ENCODE results near the gene JOSD1.
"Not testable (repeated sequence)": the region's sequence is repeated elsewhere in the genome, so short reads cannot be mapped to it uniquely, and the experiment has no call there.

The JOSD1 gene

DNA sequence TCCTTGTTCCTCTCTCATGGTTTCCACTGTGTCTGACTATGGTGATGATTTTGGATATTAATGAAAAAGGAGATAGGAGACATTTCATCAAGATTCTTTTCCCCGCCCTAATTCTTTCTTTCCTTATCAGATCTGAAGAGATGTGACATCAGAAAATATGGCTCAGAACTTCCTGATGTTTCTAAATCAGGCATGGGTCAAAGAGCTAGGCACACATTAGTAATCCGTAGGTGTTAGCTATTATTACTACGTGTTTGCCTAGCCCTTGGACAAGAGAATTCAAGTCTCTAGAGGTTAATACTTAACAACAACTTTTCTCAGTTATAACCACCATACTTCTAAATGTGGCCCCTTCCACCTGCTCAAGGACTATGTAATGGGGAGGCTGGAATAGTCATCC lies 5.8 kb downstream of the JOSD1 start:
- no peak overlapping the region for H3K4me3 ChIP-seq (ENCODE audit: low read depth, low read length)

DNA sequence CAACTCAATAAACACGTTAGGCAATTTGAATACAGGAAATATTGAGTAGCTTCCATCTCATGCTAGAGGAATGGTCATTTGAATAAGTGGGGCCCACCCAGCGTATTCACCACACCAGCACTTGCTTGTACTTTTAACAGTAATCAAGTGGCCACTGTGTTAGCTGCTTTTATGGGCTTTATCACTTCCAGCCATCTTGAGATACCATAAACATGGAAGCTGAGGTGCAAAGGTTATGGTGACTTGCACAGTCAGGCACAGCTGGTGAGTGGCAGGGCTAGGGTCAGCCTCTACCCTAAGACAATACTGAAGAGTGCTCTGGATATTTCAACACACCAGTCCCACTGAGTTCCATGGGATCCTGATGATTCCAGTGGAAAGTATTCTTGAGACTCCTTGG lies 6.7 kb downstream of the JOSD1 start:
- no peak overlapping the region for H3K4me3 ChIP-seq (ENCODE audit: low read depth, low read length)

DNA sequence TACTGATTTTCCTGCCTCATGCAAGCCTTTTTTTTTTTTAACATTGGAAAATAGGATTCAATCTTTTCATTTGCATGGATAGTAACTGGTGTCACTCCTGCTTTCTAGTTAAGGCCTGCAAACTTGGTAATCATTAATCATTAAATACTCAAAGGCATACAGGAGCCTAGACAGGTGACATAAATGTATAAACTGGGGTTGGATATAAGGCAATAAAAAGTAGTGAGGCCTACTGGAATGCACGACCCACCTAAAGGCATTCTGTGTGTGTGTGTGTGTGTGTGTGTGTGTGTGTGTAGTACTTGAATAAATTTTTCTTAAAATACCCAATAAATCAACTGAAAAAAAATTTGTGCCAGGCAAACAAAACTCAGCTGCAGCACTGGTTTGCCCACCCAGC lies 11.1 kb downstream of the JOSD1 start:
- no peak overlapping the region for H3K4me3 ChIP-seq (ENCODE audit: low read depth, low read length)

DNA sequence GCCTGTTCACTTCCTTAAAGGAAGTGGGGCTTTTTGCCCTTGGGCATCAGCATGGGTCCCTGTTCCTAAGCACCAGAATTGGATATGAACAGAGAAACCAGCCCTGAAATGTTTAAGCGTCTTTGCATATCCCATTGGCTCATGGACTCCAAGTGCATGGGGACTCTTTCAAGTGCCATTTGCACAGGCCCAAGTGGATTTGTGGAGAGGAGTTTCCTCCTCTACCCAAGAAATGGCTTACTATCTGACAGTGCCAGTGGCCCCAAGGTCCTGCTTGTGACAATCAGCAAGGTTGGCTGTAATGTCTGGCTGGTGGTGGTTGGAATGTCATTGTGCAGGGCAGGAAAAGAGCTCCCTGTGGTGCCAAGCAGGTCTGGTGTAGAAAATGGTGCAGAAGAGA lies 15.0 kb downstream of the JOSD1 start:
- no peak overlapping the region for H3K4me3 ChIP-seq (ENCODE audit: low read depth, low read length)

DNA sequence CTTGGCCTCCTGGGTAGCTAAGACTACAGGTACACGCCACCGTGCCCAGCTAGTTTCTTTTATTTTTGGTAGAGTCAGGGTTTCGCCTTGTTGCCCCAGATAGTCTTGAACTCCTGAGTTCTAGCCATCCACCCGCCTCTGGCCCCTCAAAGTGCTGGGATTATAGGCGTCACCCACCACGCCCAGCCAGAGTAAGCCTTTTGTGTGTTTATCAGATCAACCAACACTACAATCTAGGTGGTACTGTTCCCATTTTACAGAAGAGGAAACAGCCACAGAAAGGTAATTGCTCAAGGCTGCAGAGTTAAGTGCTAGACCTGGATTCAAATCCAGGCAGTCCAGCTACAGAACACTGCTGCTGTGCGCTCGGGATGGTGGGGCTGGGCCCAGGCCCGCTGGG lies 15.8 kb downstream of the JOSD1 start:
- H3K4me3 ChIP-seq (ENCODE audit: low read depth, low read length), result no peak overlapping the region

DNA sequence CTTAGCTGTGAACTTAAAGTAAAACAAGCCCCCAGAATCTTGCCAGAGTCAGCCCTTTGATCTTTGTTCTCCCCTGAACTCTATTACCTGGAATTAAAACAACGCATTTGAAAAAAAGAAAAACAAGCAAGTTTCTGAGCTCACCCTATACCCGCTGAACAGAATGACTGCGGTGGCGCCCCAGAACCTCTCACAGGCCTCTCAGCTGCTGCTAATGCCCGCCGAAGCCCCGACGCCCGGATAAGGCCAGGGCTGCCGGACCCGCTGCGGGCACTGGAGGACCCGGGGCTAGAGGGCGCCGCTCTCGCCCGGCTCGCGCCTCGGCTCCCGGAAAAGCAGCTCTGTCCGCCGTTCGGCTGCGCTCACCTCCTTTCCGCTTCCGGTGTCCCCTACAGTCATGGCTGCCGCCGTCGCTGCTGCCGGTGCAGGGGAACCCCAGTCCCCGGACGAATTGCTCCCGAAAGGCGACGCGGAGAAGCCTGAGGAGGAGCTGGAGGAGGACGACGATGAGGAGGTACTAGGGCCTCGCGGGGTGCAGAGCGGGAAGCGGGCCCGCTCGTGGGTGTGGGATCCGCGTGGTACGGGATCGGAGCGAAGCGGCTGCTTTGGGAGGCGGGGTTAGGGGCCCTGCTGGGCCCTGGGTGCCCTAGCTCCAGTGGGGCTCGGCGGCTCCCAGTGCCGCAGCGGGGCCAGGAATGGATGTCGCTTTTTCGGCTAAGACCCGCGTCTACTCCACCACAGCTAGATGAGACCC lies 19.0 kb downstream of the JOSD1 start, which contains the start of gene TOMM22:
Gene TOMM22 (plus strand): TSS at position 376 of the 754 bp plus-strand sequence. CDS start 22 bp downstream, at position 398.
- H3K4me3 ChIP-seq (ENCODE audit: low read depth, low read length), result peak within 1 kb of the TSS; percentile 82

DNA sequence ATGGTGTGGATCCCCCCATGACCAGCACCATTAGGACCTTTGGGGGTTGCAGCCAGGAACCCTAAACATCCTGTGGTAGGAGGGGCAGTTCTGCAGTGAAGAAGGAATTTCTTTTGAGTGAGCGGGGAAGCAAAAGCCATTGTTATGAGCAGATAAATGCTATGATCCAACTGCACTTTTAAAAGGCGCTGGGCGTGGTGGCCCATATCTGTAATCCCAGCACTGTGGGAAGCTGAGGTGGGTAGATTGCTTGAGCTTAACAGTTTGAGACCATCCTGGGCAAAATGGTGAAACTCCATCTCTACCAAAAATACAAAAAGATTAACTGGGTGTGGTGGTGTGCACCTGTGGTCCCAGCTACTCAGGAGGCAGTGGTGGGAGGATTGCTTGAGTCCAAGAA lies 24.9 kb downstream of the JOSD1 start:
- H3K4me3 ChIP-seq (ENCODE audit: low read depth, low read length), result no peak overlapping the region

DNA sequence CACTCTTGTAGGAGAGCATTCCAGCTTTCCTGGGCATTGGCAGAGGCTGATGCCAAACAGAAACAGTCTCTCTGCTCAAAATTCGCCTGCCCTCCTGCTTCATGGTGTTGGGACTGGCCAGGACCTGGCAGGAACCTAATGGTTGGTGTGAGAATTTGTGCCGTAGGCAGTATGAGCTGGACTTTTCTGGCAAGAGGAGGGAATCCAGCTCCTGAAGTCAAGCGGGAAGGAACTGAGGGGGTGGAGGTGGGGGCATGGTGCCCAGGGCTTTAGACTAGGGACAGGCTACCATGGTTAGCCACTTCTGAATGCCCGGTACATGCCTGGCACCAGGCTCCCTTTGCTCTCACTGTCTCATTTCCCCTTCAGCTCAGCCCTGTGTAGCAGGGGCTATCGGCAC lies 25.9 kb downstream of the JOSD1 start:
- H3K4me3 ChIP-seq (ENCODE audit: low read depth, low read length), result no peak overlapping the region

DNA sequence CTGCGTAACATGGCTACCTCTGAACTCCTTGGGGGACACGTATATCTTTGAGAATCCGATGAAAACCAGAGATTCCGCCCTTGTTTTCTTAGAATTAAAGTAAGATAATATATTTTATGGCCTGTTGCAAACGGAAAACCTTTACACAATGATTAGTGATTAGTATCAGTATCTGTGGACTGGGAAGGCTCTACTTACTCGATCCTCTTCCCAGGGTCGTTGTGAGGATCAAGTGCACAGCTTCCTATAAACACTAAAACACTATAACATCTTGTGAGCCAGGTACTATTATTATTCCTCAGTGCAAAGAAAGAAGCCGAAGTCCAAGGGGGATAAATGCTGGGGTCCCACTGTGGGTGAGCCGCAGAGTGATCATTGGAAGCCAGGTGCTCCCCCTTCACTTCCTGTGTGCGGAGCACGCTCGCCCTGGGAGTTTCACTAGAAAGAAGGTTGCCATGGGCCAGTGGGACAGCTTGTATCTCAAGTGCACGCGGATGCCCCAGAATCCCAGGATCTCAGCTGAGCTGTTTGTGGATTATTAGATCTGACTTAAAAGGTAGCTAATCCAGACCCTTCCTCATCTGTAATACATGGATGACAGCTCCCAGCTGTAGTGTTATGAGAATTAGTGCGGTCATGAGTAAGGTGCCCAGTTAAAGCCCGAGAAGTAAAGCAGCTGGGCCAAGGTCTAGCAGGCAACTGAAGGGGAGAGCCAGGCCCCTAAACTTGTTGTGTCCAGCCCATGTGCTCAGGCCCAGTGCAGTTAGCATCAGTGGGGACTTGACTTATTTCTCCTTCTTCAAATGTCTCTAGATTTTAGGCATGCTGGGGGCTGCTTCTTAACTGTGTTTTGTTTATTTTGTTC lies 43.5 kb downstream of the JOSD1 start:
- H3K4me3 ChIP-seq (ENCODE audit: low read depth, low read length), result peak overlapping the region; percentile 94

DNA sequence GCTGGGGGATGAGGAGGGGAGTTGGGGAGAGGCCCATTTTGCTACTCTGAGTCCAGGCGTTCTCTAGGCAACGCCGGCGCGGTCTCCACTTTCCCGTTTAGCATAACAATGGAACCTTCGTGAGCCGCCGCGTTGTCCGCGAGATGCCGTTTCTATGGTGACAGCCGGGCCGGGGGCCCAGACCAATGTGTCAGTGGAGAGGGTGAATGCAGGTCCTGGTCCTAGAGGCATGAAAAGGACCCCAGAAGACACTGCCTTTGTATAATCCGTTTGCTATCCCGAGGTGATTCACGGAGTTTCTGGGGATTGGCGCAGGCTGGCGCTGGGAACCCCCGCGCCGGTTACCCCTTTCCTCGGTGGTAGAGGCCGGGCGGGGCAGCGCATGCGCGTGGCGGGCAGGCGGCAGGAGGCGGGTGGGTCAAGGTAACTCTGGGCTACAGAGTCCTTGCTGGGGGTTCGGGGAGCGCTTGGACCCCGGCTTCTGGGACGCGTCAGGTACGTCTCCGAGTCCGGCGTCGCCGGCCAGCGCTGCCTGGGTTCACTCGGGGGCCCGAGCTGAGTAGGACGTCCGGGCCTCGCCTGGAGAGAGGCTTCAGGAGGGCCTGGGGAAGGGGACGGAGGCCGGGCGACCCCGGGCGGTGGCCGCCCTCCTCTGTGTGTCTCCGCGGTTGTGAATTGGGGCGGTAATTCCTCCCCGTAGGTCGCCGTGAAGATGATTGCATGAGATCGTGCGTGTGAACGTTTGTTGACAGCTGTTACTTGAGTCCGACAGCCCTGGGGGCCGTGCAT lies 44.3 kb downstream of the JOSD1 start, which contains the start of the genes CBY1 and FAM227A:
Gene CBY1 (plus strand): TSS at position 383 of the 789 bp plus-strand sequence. CDS start 11,417 bp downstream, outside the sequence.
Gene FAM227A (minus strand): TSS at position 137 of the 789 bp plus-strand sequence. CDS start 6,224 bp downstream, outside the sequence.
- H3K4me3 ChIP-seq (ENCODE audit: low read depth, low read length), result peak within 1 kb of the TSS; percentile 94

DNA sequence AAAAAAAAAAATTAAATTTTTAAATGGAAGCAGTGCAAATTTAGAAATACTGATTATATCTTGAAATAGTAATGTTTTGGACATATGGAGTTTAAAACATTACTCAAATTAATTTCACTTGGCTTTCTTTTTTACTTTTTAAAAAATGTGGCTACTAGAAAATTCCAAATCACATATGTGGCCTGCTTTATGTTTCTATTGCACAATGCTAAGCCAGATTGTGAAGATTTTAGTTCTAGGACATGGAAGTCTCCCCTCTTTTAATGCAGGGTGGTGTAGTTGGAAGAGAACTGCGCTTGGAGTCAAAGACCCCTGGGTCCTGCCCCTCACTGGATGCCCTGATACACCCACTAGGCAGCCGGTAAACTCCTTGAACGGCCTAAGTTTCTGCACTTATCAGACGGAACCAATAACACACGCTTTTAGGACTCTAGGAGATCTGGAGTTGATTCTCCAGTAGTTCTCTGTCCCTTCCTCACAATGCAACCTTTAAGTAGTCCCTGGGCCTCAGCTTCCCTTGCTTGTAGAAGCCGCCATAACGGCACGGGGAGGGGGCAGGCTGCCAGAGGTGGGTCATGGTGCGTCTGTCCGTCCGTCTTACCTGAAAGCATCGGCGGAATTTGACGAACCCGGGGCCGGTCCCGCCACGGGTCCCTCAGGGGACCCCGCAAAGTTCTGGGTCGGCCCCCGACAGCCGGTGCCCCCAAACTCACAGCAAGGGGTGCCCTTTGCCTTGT lies 45.1 kb downstream of the JOSD1 start:
- H3K4me3 ChIP-seq (ENCODE audit: low read depth, low read length), result peak overlapping the region; percentile 94

DNA sequence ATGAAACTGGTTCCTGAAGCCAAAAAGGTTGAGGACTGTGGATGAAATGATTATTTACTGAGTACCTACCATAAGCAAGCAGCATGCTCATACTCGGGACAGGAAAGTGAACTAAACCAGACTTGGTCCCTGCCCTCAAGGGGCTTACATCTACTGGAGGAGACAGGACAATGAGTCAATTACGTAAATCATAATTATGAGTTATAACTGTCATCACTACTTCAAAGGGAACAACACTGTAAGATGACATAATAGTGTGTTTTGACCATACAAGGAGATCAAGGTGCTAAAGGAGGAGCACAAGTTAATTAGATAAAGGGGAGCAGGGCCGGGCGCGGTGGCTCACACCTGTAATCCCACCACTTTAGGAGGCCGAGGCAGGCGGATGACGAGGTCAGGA lies 47.0 kb downstream of the JOSD1 start:
- H3K4me3 ChIP-seq (ENCODE audit: low read depth, low read length), result no peak overlapping the region

DNA sequence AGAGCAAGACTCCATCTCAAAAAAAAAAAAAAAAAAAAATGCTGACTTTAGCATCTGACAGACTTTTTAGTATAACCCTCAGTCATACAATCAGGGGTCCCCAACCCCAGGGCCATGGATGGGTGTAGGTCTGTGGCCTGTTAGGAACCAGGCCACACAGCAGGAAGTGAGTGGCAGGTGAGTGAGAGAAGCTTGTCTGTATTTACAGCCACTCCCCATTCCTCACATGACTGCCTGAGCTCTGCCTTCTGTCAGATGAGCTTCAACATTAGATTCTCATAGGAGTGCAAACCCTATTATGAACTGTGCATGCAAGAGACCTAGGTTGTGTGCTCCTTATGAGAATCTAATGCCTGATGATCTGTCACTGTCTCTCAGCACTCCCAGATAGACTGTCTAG lies 47.9 kb downstream of the JOSD1 start:
- H3K4me3 ChIP-seq (ENCODE audit: low read depth, low read length), result no peak overlapping the region

DNA sequence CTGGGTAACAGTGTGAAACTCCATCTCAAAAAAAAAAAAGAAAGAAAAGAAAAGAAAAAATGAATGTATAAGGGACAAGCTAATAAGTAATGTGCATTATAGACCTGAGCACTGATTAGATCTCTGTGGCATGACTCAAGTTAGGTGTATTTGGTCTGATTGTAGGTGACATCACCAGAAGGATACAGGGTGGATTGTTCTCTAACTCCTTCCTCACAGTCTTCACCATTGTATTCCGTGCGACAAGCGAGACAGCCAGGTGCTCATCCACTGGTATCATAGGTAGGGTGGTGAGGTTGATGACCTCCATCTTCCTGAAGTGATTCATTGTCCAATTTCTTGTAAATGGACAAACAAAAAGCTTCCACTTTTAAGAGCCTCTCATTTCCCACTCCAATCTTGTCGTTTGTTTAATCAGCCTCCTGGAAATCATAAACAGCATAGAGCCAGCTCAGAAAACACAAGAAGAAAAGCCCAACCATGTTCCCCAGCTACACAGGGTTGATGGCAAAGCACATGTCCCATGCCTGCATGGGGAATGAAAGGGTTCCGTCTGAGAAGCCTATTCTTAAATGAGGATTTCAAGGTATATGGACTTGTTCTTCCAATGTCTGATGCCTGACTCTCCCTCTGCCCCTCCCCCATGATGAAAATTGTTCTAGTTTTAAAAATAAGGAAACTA lies 50.8 kb downstream of the JOSD1 start:
- no peak overlapping the region for H3K4me3 ChIP-seq (ENCODE audit: low read depth, low read length)

DNA sequence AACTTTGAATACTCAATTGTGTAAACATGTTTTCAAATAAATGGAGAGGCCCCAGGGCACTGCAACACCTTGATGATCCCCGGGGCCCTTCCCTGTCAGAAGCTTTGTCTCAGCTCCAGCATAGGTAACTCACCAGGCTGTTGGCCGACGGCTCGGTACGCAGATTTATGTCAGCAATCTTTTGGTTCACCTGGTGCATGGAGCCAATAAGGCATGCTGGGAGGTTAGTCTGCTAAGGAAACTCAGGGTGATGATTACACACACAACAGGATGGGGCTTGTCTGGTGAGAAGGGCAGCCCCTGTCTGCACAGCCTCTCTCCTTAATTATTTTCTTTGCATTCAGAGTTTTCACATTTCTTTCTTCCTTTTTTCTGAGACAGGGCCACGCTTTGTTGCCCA lies 55.3 kb downstream of the JOSD1 start:
- no peak overlapping the region for H3K4me3 ChIP-seq (ENCODE audit: low read depth, low read length)

DNA sequence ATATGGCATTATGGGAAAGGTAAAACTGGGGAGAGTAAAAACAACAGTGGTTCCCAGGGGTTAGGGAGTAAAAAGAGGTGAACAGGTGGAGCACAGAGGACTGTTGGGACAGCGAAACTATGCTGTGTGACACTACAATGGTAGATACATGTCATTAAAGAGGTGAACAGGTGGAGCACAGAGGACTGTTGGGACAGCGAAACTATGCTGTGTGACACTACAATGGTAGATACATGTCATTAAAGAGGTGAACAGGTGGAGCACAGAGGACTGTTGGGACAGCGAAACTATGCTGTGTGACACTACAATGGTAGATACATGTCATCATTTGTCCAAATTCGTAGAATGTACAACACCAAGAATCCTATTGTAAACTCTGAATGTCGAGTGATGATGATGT lies 56.5 kb downstream of the JOSD1 start:
- not testable (repeated sequence) for H3K4me3 ChIP-seq (ENCODE audit: low read depth, low read length)

DNA sequence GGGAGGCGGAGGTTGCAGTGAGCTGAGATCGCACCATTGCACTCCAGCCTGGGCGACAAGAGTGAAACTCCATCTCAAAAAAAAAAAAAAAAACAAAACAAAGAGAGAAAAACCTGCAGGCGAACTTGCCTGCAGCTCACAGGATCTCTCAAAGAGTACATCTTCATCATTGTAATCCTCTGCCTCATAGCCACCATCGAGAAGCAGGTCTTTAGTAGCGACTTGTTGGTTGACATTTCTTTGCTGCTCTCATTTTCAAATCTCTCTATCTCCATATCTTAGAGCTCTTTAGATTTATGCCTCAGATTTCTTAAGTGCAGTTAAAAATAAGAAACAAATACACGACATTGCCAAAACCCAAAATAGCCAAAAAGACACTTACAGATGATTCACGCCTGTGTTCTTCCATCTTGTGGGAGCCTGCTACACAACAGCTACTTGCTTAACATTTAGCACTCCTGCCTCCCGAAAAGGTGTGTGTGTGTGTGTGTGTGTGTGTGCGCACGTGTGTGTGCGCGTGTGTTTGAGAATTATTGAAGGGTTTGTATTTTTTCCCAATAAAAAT lies 59.2 kb downstream of the JOSD1 start:
- no peak overlapping the region for H3K4me3 ChIP-seq (ENCODE audit: low read depth, low read length)

DNA sequence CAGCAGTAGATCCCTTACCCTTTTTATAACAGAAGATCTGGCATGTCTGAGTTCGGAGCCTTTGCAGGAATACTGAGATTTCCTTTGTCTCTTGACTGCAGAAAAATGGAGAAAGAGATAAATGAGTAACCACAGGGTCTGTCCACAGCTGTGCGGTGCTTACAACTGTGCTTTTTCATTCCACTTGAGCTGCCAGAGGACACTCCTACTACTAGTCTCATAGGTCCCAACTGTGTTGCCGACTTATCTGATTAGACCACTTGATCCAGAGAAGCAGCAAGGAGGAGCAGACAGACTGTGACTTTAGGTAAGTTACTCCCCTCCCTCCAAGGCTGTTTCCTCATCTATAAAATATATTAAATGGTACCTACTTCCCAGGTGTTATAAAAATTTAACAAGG lies 62.0 kb downstream of the JOSD1 start:
- no peak overlapping the region for H3K4me3 ChIP-seq (ENCODE audit: low read depth, low read length)

DNA sequence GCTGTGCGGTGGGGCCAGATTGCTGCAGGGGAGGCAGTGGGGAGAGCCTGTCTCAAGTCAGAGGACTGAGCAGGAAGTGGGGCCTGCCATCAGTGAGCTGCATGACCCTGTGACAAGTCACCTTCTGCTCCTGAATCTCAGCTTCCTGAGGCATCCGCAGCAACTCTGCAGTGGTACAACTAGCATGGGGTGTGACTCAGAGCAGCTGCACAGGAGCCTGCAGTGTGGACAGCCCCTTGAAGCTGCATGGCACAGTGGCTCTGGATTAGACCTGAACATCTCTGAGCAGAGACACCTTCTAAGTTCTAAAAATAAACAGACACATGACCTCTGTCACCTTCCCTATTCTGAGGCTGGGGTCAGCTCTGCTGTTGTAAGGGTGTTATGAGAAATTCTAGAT lies 62.5 kb downstream of the JOSD1 start:
- H3K4me3 ChIP-seq (ENCODE audit: low read depth, low read length), result no peak overlapping the region

Data from iPS-11a (cell line).